B cell (primary cell): Measurements from ENCODE around the gene PRKCQ. TPM values are rescaled to one million over a fixed set of nuclear protein-coding genes. Genes with fewer than 3 reads are reported as not detected.

Experiments used
- ATAC-seq: fragments of 200-7000 bp; cut with Tn5 transposase; one replicate; pipeline ENCODE4 v1.10.0; 2021; ENCODE audit warnings: low read depth, mild to moderate bottlenecking, moderate number of reproducible peaks, moderate library complexity
- CTCF ChIA-PET: fragments of 350-600 bp; sonication (Branson Sonifier 250); formaldehyde crosslinking; loops from one replicate; lab custom pipeline; 2021; ENCODE audit warnings: antibody characterized with exemption, inconsistent platforms; lab: Charles Lee
- POLR2A ChIA-PET: fragments of 350-600 bp; sonication (Branson Sonifier 250); formaldehyde crosslinking; loops from one replicate; lab custom pipeline; 2021; ENCODE audit warnings: antibody characterized with exemption; lab: Charles Lee
- DNase-seq: peaks from one replicate; pipeline ENCODE4 v3.0.0; 2013
- H2AFZ ChIP-seq: 2 replicates; pipeline ENCODE4 v1.6.1; 2012; ENCODE audit warnings: mild to moderate bottlenecking, low read depth, low read length; ENCODE audit not compliant: insufficient read depth, poor library complexity, severe bottlenecking
- H3K27ac ChIP-seq, 2 donors: 1 replicate in 1 of 2; 2 replicates in 1 of 2; pipeline ENCODE4 v1.5.1; 2012 to 2013; ENCODE audit warnings: low read length in 2 of 2, mild to moderate bottlenecking in 2 of 2, moderate library complexity in 1 of 2
- H3K27me3 ChIP-seq, 4 experiments: fragments of 200-600 bp in 1 of 4; sonication (generic) in 1 of 4; replicated peaks in 1 of 4; 1 replicate in 2 of 4; 2 replicates in 2 of 4; pipeline versions ENCODE4 v1.6.1 to v1.7.0; 2013 to 2016; ENCODE audit warnings: low read length in 3 of 4, mild to moderate bottlenecking in 2 of 4, mixed read lengths in 1 of 4, moderate library complexity in 1 of 4; ENCODE audit not compliant: insufficient read depth in 4 of 4, control insufficient read depth in 3 of 4; ENCODE audit errors: control extremely low read depth in 1 of 4
- H3K36me3 ChIP-seq, 2 experiments: replicated peaks in 1 of 2; 1 replicate in 1 of 2; 2 replicates in 1 of 2; pipeline versions ENCODE4 v1.6.1 to v1.7.1; 2013; ENCODE audit warnings: low read length in 1 of 2; ENCODE audit not compliant: insufficient read depth in 2 of 2, control insufficient read depth in 1 of 2; ENCODE audit errors: control extremely low read depth in 1 of 2, extremely low read depth in 1 of 2
- H3K4me1 ChIP-seq, 2 donors: fragments of 200-600 bp in 1 of 2; sonication (generic) in 1 of 2; 1 replicate in 1 of 2; 2 replicates in 1 of 2; pipeline versions ENCODE4 v1.5.1 to v1.6.1; 2013 to 2017; ENCODE audit warnings: low read length in 2 of 2; ENCODE audit not compliant: control insufficient read depth in 2 of 2, insufficient read depth in 2 of 2
- H3K4me2 ChIP-seq: replicated peaks from 2 replicates; pipeline ENCODE3; 2012; ENCODE audit warnings: mild to moderate bottlenecking, low read depth, low read length; ENCODE audit not compliant: poor library complexity, severe bottlenecking
- H3K4me3 ChIP-seq, 5 experiments: fragments of 200-600 bp in 1 of 5; sonication (generic) in 1 of 5; 1 replicate in 3 of 5; 2 replicates in 2 of 5; pipeline versions ENCODE4 v1.5.1 to v1.7.0; 2011 to 2016; ENCODE audit warnings: low read length in 4 of 5, mild to moderate bottlenecking in 4 of 5, low read depth in 2 of 5, control low read depth in 1 of 5, moderate library complexity in 1 of 5; ENCODE audit not compliant: insufficient read depth in 1 of 5; ENCODE audit errors: control extremely low read depth in 1 of 5, extremely low read depth in 1 of 5
- H3K79me2 ChIP-seq: fragments of 200-600 bp; sonication (generic); one replicate; pipeline ENCODE4 v1.6.0; 2016; ENCODE audit warnings: low read length; ENCODE audit not compliant: control insufficient read depth, insufficient read depth
- H3K9ac ChIP-seq: fragments of 200-600 bp; sonication (generic); 2 replicates; pipeline ENCODE4 v1.6.1; 2017; ENCODE audit warnings: mild to moderate bottlenecking, low read length, moderate library complexity
- H3K9me3 ChIP-seq, 3 donors: one replicate each; pipeline versions ENCODE4 v1.6.1 to v1.7.1; 2013; ENCODE audit warnings: low read length in 2 of 3; ENCODE audit not compliant: control insufficient read depth in 2 of 3, insufficient read depth in 1 of 3; ENCODE audit errors: control extremely low read depth in 1 of 3
- H4K20me1 ChIP-seq: 2 replicates; pipeline ENCODE4 v1.6.0; 2012; ENCODE audit warnings: mild to moderate bottlenecking, low read length; ENCODE audit not compliant: insufficient read depth, control insufficient read depth, poor library complexity, severe bottlenecking
- H3K27ac Mint-ChIP-seq: one replicate; pipeline ENCODE4 v1.8.0; 2021; ENCODE audit warnings: mixed read lengths
- H3K27me3 Mint-ChIP-seq: one replicate; pipeline ENCODE4 v1.8.0; 2021; ENCODE audit warnings: mixed read lengths
- H3K4me1 Mint-ChIP-seq: one replicate; pipeline ENCODE4 v1.8.0; 2021; ENCODE audit warnings: mixed read lengths
- H3K4me3 Mint-ChIP-seq: one replicate; pipeline ENCODE4 v1.8.0; 2021; ENCODE audit warnings: mixed read lengths
- H3K9me3 Mint-ChIP-seq: one replicate; pipeline ENCODE4 v1.8.0; 2022; ENCODE audit warnings: mixed read lengths; ENCODE audit not compliant: insufficient read depth
- CTCF ChIP-seq: fragments of 200-600 bp; IDR thresholded peaks from one replicate; pipeline ENCODE4 v1.8.0; 2022; ENCODE audit warnings: antibody characterized with exemption, mild to moderate bottlenecking
- EZH2 ChIP-seq: IDR thresholded peaks from 2 replicates; pipeline ENCODE4 v1.6.1; 2012; ENCODE audit warnings: borderline replicate concordance, low read depth, mild to moderate bottlenecking, moderate library complexity, low read length; ENCODE audit not compliant: insufficient read depth, poor library complexity, severe bottlenecking
- WGBS: methylation state at CpG from one replicate; pipeline ENCODE4 v1.1.5; 2013; ENCODE audit warnings: missing lambda C conversion rate; ENCODE audit not compliant: insufficient coverage; 5-methylcytosine and 5-hydroxymethylcytosine counted together
- intact Hi-C: fragments of 100-400 bp; cut with micrococcal nuclease; formaldehyde crosslinking; loops from one replicate; pipeline ENCODE4 v1.10.0; 2022
- polyA plus RNA-seq: library from polyadenylated mRNA; depleted of rRNA; stranded (reverse); fragments of >200 nt; gene quantifications from 2 replicates; pipeline ENCODE4 v1.2.3, GENCODE V29; 2012
- total RNA-seq, 2 donors: library from RNA; stranded (reverse); fragments of 120-200 nt in 1 of 2; gene quantifications; 1 replicate in 1 of 2; 2 replicates in 1 of 2; pipeline versions ENCODE4 v1.2.3 to v1.2.4, GENCODE V29; 2013 to 2022

Gene PRKCQ
- total and polyA plus RNA-seq, 2 donors (not counting 1 experiment from before 2014, with no cell fraction given): 0.15 to 0.16 TPM

- DNase-seq (no peak), ATAC-seq (no peak)
- Histone ChIP-seq H3K4me1 (peaks cover 24% of the 10 kb centered on the region in 2 donors), H3K4me3 (no peak overlapping the region), H4K20me1 (no peaks in the 10 kb centered on the region), H3K9ac (no peak overlapping the region), H3K4me2 (no peak overlapping the region), H3K27me3 (peaks cover 0 to 4% (median 2%) of the 10 kb centered on the region in 4 experiments), H3K9me3 (no peaks in the 10 kb centered on the region), H2AFZ (no peak overlapping the region), H3K79me2 (no peaks in the 10 kb centered on the region), H3K27ac (no peak overlapping the region), H3K36me3 (no peaks in the 10 kb centered on the region)
- WGBS: 89% methylated on average over 1 of the region's 1 CpG
- peak; percentile 58 for TF ChIP-seq CTCF
- no peak for TF ChIP-seq EZH2
- no peak overlapping the region for H3K4me3 Mint-ChIP-seq
- no peaks in the 10 kb centered on the region for H3K9me3 Mint-ChIP-seq
- intact Hi-C loops: loop anchor here (5.0 kb wide), 1 partner anchor 317 kb away; the partner anchor contains the start of gene RBM17
- peaks cover 30% of the 10 kb centered on the region for H3K27me3 Mint-ChIP-seq
- ChIA-PET CTCF (interaction anchor here (1.4 to 7.7 kb wide), 10 partner anchors 54 to 318 kb away, joined by 3 to 325 read pairs (median 40); partner anchors contain the start of gene PFKFB3), POLR2A (no interaction called here)
- H3K27ac Mint-ChIP-seq: no peak overlapping the region
- H3K4me1 Mint-ChIP-seq: peaks cover 27% of the 10 kb centered on the region
These were observed 175.7 kb downstream of the PRKCQ start for GRCh38 chr10:6404127-6405072.
